ENCODE data around the gene TGFBR3L.

DNA sequence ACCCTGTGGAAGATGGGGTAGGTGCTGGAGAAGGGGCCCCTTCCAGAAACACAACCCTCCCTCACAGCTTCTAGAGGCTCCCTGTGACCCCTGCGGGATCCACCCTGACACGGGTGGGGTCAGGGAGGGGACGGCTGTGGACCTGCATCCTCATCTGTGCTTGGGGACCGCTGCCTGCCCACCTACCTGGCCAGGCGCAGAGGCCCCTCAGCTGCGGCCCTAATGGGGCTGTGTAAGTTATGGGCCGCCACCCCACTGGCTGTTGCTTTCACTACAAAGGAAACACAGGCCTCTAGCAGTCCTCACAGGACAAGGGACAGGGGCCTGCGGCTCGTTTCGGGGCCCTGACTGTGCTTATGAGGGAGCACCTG is 18.3 kb downstream of the TGFBR3L start:
- TF ChIP-seq CTCF (conservative IDR thresholded peaks at IDR 0.05; ENCODE audit: low read depth in 2 of 2), result no peak
- TF ChIP-seq EZH2 (IDR thresholded peaks at IDR 0.05; ENCODE audit: low read depth, unreplicated experiment), result no peak
- TF ChIP-seq POLR2AphosphoS5 (IDR thresholded peaks at IDR 0.05; ENCODE audit: low read depth), result no peak
- TF ChIP-seq, protein P1, sequence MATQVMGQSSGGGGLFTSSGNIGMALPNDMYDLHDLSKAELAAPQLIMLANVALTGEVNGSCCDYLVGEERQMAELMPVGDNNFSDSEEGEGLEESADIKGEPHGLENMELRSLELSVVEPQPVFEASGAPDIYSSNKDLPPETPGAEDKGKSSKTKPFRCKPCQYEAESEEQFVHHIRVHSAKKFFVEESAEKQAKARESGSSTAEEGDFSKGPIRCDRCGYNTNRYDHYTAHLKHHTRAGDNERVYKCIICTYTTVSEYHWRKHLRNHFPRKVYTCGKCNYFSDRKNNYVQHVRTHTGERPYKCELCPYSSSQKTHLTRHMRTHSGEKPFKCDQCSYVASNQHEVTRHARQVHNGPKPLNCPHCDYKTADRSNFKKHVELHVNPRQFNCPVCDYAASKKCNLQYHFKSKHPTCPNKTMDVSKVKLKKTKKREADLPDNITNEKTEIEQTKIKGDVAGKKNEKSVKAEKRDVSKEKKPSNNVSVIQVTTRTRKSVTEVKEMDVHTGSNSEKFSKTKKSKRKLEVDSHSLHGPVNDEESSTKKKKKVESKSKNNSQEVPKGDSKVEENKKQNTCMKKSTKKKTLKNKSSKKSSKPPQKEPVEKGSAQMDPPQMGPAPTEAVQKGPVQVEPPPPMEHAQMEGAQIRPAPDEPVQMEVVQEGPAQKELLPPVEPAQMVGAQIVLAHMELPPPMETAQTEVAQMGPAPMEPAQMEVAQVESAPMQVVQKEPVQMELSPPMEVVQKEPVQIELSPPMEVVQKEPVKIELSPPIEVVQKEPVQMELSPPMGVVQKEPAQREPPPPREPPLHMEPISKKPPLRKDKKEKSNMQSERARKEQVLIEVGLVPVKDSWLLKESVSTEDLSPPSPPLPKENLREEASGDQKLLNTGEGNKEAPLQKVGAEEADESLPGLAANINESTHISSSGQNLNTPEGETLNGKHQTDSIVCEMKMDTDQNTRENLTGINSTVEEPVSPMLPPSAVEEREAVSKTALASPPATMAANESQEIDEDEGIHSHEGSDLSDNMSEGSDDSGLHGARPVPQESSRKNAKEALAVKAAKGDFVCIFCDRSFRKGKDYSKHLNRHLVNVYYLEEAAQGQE (IDR thresholded peaks at IDR 0.05; ENCODE audit: unreplicated experiment), result no peak
- no peak for TF ChIP-seq EZH2phosphoT487 (IDR thresholded peaks at IDR 0.05; ENCODE audit: unreplicated experiment)
- no peak for TF ChIP-seq ZNF114 (CRISPR knock-in tag; IDR thresholded peaks at IDR 0.05)
- no peak for TF ChIP-seq ZNF331 (CRISPR knock-in tag; IDR thresholded peaks at IDR 0.05; ENCODE audit: low read depth)
- TF ChIP-seq, protein P2, sequence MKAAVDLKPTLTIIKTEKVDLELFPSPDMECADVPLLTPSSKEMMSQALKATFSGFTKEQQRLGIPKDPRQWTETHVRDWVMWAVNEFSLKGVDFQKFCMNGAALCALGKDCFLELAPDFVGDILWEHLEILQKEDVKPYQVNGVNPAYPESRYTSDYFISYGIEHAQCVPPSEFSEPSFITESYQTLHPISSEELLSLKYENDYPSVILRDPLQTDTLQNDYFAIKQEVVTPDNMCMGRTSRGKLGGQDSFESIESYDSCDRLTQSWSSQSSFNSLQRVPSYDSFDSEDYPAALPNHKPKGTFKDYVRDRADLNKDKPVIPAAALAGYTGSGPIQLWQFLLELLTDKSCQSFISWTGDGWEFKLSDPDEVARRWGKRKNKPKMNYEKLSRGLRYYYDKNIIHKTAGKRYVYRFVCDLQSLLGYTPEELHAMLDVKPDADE (IDR thresholded peaks at IDR 0.05), result no peak

Measured in GM23338 (cell line).